ENCODE data around the gene TNN. TPM values are rescaled to one million over a fixed set of nuclear protein-coding genes. Genes with fewer than 3 reads are reported as not detected.

The TNN gene
- total and polyA plus RNA-seq, 2 experiments from 2014 or later, result 0.18 to 0.31 TPM

GRCh38 chr1:175126347-175126746, 58.7 kb downstream of the TNN start:
- Histone ChIP-seq H3K27ac (ENCODE audit: low read depth) (no peak overlapping the region), H3K4me2 (no peak overlapping the region), H3K9me2 (ENCODE audit: insufficient read depth) (peaks cover 7% of the 10 kb centered on the region; the same call in 1 of the 2 replicates), H3K36me3 (ENCODE audit: insufficient read depth) (no peaks in the 10 kb centered on the region), H2AFZ (no peak overlapping the region), H3K4me1 (ENCODE audit: insufficient read depth) (peaks cover 11% of the 10 kb centered on the region), H3K4me3 (no peak overlapping the region), H3K79me2 (replicated peaks; ENCODE audit: insufficient read depth) (no peaks in the 10 kb centered on the region), H3F3A (replicated peaks; ENCODE audit: low read depth) (no peaks in the 10 kb centered on the region), H3K27me3 (ENCODE audit: insufficient read depth) (no peaks in the 10 kb centered on the region), H4K20me1 (replicated peaks; ENCODE audit: insufficient read depth) (no peaks in the 10 kb centered on the region)
- Mint-ChIP-seq H3K4me1 (peaks cover 34% of the 10 kb centered on the region), H3K27me3 (ENCODE audit: insufficient read depth, low read depth, poor library complexity) (peaks cover 5% of the 10 kb centered on the region), H3K9me3 (no peaks in the 10 kb centered on the region), H3K36me3 (ENCODE audit: low read depth) (no peaks in the 10 kb centered on the region), H3K27ac (no peak overlapping the region), H3K4me3 (no peak overlapping the region)
- no peak for TF ChIP-seq ZNF114 (CRISPR knock-in tag; IDR thresholded peaks at IDR 0.05)
- TF ChIP-seq NANOG (IDR thresholded peaks at IDR 0.05; ENCODE audit: borderline replicate concordance), result no peak
- TF ChIP-seq EZH2phosphoT487 (IDR thresholded peaks at IDR 0.05; ENCODE audit: unreplicated experiment), result no peak
- TF ChIP-seq REST (IDR thresholded peaks at IDR 0.05; ENCODE audit: unreplicated experiment), result no peak
- TF ChIP-seq STAT1 (IDR thresholded peaks at IDR 0.05; ENCODE audit: unreplicated experiment), result no peak
- TF ChIP-seq CTCF (conservative IDR thresholded peaks at IDR 0.05; ENCODE audit: low read depth in 2 of 2), result no peak
- TF ChIP-seq CREB1 (CRISPR knock-in tag; IDR thresholded peaks at IDR 0.05; ENCODE audit: low read depth), result no peak
- TF ChIP-seq ZNF331 (CRISPR knock-in tag; IDR thresholded peaks at IDR 0.05; ENCODE audit: low read depth), result no peak
- TF ChIP-seq JUNB (IDR thresholded peaks at IDR 0.05; ENCODE audit: unreplicated experiment), result no peak
- TF ChIP-seq ETS1 (IDR thresholded peaks at IDR 0.05), result no peak
- no peak for TF ChIP-seq POLR2AphosphoS5 (IDR thresholded peaks at IDR 0.05; ENCODE audit: low read depth)
- TF ChIP-seq EZH2 (IDR thresholded peaks at IDR 0.05; ENCODE audit: low read depth, unreplicated experiment), result no peak
- no peak for ATAC-seq
- DNase-seq (ENCODE audit: low spot score), result no peak

Data from GM23338 (cell line).